Sigmoid colon (tissue), 4 donors: ENCODE results near the gene AQP6.

Experiments
- EP300 ChIP-seq, 4 donors: sonication (generic); formaldehyde crosslinking; IDR thresholded peaks; one replicate each; pipeline ENCODE4 v1.6.1; 2017; ENCODE audit warnings: antibody characterized with exemption in 4 of 4
- POLR2AphosphoS5 ChIP-seq, 4 donors: sonication (generic); formaldehyde crosslinking; IDR thresholded peaks; one replicate each; pipeline ENCODE4 v1.6.1; 2017; ENCODE audit warnings: antibody characterized with exemption in 4 of 4
- TF ChIP-seq, protein P1 (sequence below), 4 experiments: fragments of 450-650 bp in 3 of 4; fragments of 200-600 bp in 1 of 4; IDR thresholded peaks; one replicate each; pipeline ENCODE4 v1.5.1; 2016 to 2019; ENCODE audit warnings: antibody characterized with exemption in 4 of 4, mild to moderate bottlenecking in 3 of 4, moderate library complexity in 2 of 4

DNA sequence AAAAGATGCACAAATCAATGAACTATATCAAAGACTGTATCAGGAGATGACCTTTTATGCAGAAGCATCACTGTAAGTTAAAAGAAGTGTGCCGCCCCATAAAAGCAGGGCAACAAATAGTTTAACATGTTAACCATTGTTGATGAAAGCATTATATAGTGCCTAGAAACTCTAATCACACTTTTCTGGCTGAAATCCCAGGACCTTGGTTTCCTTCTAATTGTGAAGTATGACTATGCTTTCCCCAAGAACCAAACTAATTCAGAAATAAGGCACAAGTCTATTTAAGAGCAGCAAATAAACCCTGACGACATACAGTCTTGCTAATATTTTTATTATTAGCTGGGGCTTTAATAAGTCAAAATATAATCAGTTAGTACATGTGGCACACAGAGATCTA, 30.8 kb downstream of the AQP6 start:
- TF ChIP-seq, protein P1, sequence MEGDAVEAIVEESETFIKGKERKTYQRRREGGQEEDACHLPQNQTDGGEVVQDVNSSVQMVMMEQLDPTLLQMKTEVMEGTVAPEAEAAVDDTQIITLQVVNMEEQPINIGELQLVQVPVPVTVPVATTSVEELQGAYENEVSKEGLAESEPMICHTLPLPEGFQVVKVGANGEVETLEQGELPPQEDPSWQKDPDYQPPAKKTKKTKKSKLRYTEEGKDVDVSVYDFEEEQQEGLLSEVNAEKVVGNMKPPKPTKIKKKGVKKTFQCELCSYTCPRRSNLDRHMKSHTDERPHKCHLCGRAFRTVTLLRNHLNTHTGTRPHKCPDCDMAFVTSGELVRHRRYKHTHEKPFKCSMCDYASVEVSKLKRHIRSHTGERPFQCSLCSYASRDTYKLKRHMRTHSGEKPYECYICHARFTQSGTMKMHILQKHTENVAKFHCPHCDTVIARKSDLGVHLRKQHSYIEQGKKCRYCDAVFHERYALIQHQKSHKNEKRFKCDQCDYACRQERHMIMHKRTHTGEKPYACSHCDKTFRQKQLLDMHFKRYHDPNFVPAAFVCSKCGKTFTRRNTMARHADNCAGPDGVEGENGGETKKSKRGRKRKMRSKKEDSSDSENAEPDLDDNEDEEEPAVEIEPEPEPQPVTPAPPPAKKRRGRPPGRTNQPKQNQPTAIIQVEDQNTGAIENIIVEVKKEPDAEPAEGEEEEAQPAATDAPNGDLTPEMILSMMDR (IDR thresholded peaks at IDR 0.05) = no peak
- TF ChIP-seq POLR2AphosphoS5 (IDR thresholded peaks at IDR 0.05) = no peak
- no peak for TF ChIP-seq EP300 (IDR thresholded peaks at IDR 0.05)
